ENCODE results near the gene FGFR3. TPM values are rescaled to one million over a fixed set of nuclear protein-coding genes. Genes with fewer than 3 reads are reported as not detected.

The FGFR3 gene
- total RNA-seq, 1 experiment from 2014 or later: 8.2 TPM

- in situ Hi-C loops (cut with HindIII; ENCODE audit: low pct_unique_long_range_greater_than_20kb, low sequenced_read_pairs) (no loop called here), intact Hi-C loops (cut with micrococcal nuclease; ENCODE audit: unreplicated experiment) (no loop called here)
- ATAC-seq (no peak), DNase-seq (ENCODE audit: low read depth, low spot score) (no peak)
- Histone ChIP-seq H3K9me3 (ENCODE audit: control insufficient read depth, insufficient read depth, low read depth, low read length) (no peaks in the 10 kb centered on the region), H3K4me1 (ENCODE audit: control insufficient read depth, insufficient read depth, low read length) (no peaks in the 10 kb centered on the region; the same call in 1 of the 2 replicates), H3K27me3 (ENCODE audit: control insufficient read depth, insufficient read depth, low read length) (no peaks in the 10 kb centered on the region), H3K27ac (ENCODE audit: low read length) (no peak overlapping the region), H3K36me3 (ENCODE audit: control insufficient read depth, insufficient read depth, low read length) (no peaks in the 10 kb centered on the region), H3K4me3 (ENCODE audit: low read depth in 2 of 2, low read length in 2 of 2) (no peak overlapping the region)
- no TSS peak for BruUV-seq (replicated peaks)
- POLR2A ChIA-PET: no interaction called here
- TF ChIP-seq SIN3A (IDR thresholded peaks at IDR 0.05; ENCODE audit: borderline replicate concordance, insufficient read depth, low read depth, low read length) (no peak), REST (IDR thresholded peaks at IDR 0.05; ENCODE audit: insufficient read depth in 1 of 2, low read depth in 2 of 2, low read length in 1 of 2) (no peak)
- CTCF ChIA-PET: no interaction called here
Observed at GRCh38 chr4:1786544-1787362, 6.3 kb upstream of the FGFR3 start.

GRCh38 chr4:1787411-1788077 lies 5.5 kb upstream of the FGFR3 start:
- H3K4me3 ChIP-seq (ENCODE audit: low read depth in 2 of 2, low read length in 2 of 2): no peak overlapping the region
- POLR2A ChIA-PET: no interaction called here
- BruUV-seq (replicated peaks): no TSS peak
- CTCF ChIA-PET: no interaction called here
- no peaks in the 10 kb centered on the region for H3K36me3 ChIP-seq (ENCODE audit: control insufficient read depth, insufficient read depth, low read length)
- H3K9me3 ChIP-seq (ENCODE audit: control insufficient read depth, insufficient read depth, low read depth, low read length): no peaks in the 10 kb centered on the region
- ATAC-seq (no peak), DNase-seq (ENCODE audit: low read depth, low spot score) (no peak)
- no peaks in the 10 kb centered on the region for H3K27me3 ChIP-seq (ENCODE audit: control insufficient read depth, insufficient read depth, low read length)
- intact Hi-C loops (cut with micrococcal nuclease; ENCODE audit: unreplicated experiment) (no loop called here), in situ Hi-C loops (cut with HindIII; ENCODE audit: low pct_unique_long_range_greater_than_20kb, low sequenced_read_pairs) (no loop called here)
- TF ChIP-seq REST (IDR thresholded peaks at IDR 0.05; ENCODE audit: insufficient read depth in 1 of 2, low read depth in 2 of 2, low read length in 1 of 2) (no peak), CTCF (IDR thresholded peaks at IDR 0.05) (no peak), TCF7L2 (IDR thresholded peaks at IDR 0.05; ENCODE audit: low read depth, low read length) (no peak), POLR2AphosphoS5 (IDR thresholded peaks at IDR 0.05; ENCODE audit: low read depth, low read length) (no peak), SIN3A (IDR thresholded peaks at IDR 0.05; ENCODE audit: borderline replicate concordance, insufficient read depth, low read depth, low read length) (no peak)
- no peak overlapping the region for H3K27ac ChIP-seq (ENCODE audit: low read length)
- no peaks in the 10 kb centered on the region for H3K4me1 ChIP-seq (ENCODE audit: control insufficient read depth, insufficient read depth, low read length)
